T-helper 9 cell (primary cell): ENCODE data around the gene EBF3.
A peak's percentile ranks its signal among the peaks of the same experiment; 100 is the strongest.

ENCODE experiments used
- DNase-seq: peaks from one replicate; pipeline ENCODE4 v3.0.0-alpha.2; 2020

Gene EBF3

GRCh38 chr10:129887986-129888783 lies 75.9 kb downstream of the EBF3 start:
- DNase-seq, result no peak

DNA sequence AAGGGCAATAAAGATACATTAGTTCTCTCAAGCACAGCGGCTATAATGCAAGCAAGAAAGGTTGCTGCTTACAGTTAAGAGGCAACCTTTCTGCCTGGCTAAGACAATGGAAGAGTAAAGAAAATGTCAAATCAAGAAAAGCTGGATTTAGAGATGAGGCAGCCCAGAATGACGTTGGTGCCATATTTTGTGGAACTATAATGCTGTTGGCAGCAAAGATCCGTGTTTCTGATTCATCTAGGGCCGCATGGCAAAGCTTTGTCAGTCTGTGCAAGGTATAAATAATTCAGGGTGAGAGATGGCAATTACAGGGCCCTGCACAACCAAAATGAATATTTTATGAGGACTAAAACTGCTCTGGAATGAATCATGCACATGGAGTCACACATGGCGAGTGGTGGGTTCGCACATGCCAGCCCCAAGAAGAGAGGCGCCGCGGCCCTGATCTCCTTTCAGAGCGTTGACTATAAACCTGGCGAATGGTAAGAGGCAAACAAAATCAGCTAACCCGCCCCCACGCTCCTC lies 76.6 kb downstream of the EBF3 start:
- DNase-seq, result no peak

- no peak for DNase-seq
These were observed 77.8 kb downstream of the EBF3 start for GRCh38 chr10:129886263-129886662.

DNA sequence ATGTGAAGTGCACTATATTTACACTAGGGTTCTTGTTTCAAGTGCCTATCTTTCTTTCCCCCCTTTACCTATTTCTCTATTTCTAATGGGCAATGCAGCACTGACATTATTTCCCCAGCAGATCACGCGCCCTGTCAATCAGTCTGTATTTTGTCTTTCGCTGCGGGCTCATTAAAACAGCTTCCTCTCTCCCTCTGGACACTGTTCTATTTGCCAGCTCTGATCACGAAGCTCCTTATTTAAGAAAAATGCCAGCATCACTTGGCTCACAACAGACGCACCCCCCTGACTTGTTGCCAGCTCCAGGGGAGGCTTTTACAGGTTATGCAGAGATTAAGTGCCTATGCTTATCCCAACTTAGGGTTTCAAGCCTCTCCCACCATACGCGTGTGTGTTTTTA lies 78.5 kb downstream of the EBF3 start:
- DNase-seq, result no peak

- no peak for DNase-seq
These were observed 79.5 kb downstream of the EBF3 start for GRCh38 chr10:129884398-129885078.

DNA sequence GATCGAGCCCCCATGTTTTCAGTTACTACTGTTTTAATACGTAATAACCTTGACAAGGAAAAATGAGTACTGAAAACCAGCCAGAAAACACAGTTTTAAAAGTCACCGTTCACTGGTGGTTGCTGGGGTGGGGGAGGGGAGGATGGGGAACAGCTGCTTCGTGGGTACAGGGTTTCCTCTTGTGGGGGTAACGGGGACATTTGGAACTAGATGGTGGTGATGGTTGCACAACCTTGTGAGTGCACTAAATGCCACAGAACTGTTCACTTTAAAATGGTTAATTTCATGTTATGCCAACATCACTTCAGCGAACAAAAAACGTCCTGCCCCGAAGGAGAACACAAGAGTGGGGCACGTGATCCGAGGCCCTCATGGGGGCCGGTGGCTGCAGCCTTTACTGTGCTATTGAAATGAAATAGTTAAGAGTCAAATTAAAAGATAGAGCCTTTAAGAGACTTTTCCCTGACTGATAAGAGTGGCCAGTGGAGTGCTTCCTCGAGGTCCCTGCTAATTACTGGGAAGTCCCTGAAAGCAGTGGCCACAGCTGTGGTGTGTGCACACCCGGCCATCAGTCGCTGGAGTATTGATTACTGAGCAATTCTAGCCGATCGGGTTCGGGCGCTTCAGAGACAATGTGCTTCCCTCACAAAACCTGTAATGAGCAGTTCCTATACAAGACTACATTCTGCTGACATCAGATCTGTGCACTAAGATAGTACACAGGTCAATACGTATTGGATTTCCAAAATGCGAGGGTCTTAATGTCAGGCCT lies 80.3 kb downstream of the EBF3 start:
- no peak for DNase-seq

DNA sequence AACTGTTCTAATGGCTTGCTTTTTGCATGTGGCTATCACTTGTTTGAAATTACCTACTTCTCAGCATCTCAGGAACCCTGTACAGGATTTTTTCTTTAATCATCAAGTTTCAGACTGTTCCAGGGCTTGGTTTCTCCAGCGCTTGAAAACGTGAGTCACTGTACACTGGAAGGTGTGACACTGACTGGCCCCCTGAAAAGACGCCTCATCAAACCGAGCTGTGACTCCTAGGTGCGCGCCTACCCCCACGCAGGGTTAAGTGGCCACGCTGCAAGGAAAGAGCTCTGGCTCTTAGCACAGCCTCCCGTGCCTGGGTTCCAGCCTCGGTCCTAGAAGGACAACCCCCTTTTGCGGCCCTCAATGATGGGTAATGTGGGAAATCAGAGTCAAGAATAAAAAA lies 81.0 kb downstream of the EBF3 start:
- no peak for DNase-seq

- DNase-seq, result no peak
These were observed 81.6 kb downstream of the EBF3 start for GRCh38 chr10:129882291-129883010.

- no peak for DNase-seq
These were observed 82.4 kb downstream of the EBF3 start for GRCh38 chr10:129881641-129882040.

- DNase-seq, result no peak
These were observed 83.7 kb downstream of the EBF3 start for GRCh38 chr10:129880191-129880870.

GRCh38 chr10:129879655-129880054 lies 84.4 kb downstream of the EBF3 start:
- DNase-seq, result no peak

DNA sequence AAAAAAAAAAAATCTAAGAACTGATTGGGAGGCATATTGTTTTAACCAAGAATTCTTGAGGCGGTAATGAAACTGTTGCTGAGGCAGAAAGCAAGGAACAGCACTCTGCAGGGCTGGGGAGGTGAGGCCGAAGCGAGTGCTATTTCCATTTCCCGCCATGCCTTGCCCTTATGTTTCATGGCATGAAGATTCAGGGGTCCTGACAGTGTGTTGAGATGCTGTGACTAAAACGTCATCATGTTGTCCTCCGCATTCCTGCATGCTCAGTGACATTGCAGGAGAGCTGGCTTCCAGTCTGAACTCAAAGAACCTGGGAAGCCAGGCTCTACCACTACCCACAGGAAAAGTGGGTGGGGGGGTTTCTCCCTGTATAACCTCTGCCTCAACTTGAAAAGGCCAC lies 85.2 kb downstream of the EBF3 start:
- no peak for DNase-seq

- peak; percentile 11 for DNase-seq
These were observed 86.2 kb downstream of the EBF3 start for GRCh38 chr10:129877773-129878371.

DNA sequence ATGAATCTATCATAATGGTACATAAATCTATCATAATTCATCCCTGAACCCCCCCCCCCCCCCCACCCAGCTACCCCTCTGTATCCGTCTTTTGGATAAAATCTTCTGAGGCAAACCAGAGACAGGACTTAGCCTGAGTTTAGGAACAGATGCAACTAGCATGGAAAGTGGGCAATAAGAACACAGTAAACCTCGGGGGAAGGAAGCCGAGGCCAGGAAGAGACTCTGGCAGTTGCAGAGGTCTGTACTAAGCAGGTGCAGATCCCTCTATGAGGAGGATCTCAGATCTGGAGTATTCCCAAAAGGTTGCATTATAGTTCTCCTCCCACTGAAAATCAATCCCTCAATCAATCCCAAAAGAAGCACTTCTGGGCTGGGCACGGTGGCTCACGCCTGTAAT lies 87.2 kb downstream of the EBF3 start:
- DNase-seq, result no peak

DNA sequence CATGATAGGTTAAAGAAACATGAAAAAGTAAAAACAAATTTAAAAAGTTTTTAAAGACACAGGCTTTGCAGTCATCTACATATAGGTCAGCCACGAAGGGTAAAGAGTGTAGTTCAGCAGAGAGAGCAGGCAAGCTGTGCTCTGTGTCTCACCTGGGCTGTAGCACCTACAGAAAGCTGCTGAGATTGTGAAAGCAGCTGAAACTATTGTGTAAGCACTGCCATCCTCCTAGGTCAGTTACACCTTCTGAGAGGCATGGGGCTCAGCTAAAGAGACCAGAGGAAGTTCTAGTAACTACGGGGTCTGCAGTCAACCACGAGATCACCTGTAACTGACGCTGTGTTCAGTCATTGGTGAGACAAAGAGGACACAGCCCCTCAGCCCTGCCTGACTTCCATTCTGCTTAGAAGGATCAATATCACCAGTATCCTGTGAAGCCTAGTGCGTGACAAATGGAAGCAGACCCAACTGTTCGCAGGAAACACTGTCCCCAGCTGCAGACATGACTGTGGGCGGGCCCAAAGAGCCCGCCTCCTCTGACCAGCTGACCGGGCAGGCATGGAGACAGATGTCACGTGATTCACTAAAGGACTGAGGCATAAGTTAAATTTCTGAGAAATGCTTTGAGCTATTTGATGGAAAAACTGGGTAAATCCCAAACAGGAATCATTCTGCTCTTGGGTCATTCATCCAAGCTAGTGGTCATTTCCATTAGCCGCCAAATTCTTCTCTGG lies 87.9 kb downstream of the EBF3 start:
- no peak for DNase-seq

GRCh38 chr10:129873351-129873750 lies 90.7 kb downstream of the EBF3 start:
- no peak for DNase-seq

GRCh38 chr10:129871966-129872365 lies 92.1 kb downstream of the EBF3 start:
- no peak for DNase-seq

GRCh38 chr10:129870961-129871621 lies 93.0 kb downstream of the EBF3 start:
- no peak for DNase-seq

- no peak for DNase-seq
These were observed 93.7 kb downstream of the EBF3 start for GRCh38 chr10:129870474-129870757.

- no peak for DNase-seq
These were observed 94.2 kb downstream of the EBF3 start for GRCh38 chr10:129869596-129870473.
